Activated CD8-positive, alpha-beta memory T cell treated with anti-CD3 and anti-CD28 coated beads for 24 hours (primary cell): ENCODE data around the gene PIP4K2B.
"Not testable (repeated sequence)": the region's sequence is repeated elsewhere in the genome, so short reads cannot be mapped to it uniquely, and the experiment has no call there.

Experiments
- DNase-seq: peaks from one replicate; pipeline ENCODE4 v3.0.0-alpha.2; 2020

PIP4K2B gene

DNA sequence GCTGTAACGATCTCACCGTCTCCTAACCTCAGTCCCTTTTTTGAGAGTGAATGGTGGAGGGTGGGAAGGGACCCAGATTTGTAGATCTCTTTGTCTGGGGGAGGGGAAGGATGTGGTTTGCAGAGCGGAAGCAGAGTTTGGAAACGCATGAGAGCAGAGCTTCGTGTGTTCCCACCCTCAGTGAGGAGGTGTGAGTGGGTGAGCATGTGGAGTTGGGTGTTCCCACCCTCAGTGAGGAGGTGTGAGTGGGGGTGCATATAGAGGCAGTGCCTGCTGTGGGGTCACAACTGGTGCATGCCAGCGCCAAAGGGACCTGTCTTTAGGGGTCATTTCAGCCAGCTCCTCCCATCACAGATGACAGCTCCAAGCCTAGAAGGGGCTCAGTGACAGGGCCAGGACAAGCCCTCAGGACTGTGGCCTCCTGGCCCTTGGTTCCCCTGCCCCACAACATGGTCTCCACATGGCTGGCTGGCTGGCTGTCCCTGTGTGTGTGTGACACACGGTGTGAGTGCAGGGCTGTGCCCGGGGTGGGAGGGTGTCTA is 71.0 kb downstream of the PIP4K2B start:
- DNase-seq: peak; percentile 84

DNA sequence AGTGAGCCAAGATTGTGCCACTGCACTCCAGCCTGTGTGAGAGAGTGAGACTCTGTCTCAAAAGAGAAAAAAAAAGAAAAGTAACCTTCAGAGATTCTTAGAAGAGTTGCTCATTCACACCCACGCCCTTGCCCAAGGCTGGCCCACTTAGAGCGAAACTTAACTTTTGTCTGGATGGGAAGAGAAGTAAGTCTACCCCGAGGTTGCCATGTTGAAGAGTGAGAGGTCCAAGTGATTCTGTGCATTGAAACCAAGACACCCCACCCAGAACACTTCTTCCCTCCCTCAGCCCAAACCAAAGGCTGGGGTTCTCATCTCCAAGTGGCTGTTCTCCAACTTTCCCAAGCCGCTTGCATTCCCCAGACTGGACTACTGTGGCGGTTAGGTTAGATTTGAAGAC is 71.6 kb downstream of the PIP4K2B start:
- peak; percentile 86 for DNase-seq

DNA sequence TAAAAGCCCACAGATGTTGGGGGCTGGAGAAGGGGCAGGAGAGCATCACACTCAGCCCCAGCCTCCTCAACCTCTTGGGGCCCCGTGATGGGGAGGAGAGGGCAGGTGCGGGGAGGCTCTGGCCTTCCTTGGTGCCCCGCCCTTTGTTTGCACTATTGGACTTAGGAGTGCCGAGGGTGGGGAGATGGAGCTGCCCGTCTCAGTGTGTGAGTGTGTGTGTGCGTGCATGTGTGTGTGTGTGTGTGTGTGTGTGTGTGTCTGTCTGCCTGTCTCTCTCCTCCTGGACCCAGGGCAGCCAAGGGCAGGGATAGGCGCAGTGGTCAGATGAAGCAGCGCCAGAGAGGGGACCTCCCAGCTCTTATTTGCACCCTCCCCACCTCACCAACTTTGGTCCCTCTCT is 73.2 kb downstream of the PIP4K2B start:
- not testable (repeated sequence) for DNase-seq

DNA sequence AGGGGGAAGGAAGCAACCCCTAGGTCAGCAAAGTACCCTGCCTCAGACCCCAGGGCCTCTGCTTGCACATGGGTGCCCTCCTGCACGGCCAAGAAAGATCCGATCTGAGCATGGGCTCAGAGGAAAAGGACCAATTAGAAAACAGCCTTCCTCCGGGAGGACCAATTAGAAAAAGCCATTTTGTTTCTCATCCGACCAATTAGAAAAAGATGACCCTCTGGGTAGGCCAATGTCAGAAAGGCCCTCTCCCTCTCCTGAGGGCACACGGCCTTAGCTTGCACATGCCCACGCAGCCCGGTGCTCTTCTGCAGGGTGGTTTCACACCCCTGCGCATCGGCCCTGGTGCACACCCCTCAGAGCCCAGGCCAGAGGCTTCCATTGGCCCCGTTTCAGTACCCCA is 74.3 kb downstream of the PIP4K2B start:
- no peak for DNase-seq

DNA sequence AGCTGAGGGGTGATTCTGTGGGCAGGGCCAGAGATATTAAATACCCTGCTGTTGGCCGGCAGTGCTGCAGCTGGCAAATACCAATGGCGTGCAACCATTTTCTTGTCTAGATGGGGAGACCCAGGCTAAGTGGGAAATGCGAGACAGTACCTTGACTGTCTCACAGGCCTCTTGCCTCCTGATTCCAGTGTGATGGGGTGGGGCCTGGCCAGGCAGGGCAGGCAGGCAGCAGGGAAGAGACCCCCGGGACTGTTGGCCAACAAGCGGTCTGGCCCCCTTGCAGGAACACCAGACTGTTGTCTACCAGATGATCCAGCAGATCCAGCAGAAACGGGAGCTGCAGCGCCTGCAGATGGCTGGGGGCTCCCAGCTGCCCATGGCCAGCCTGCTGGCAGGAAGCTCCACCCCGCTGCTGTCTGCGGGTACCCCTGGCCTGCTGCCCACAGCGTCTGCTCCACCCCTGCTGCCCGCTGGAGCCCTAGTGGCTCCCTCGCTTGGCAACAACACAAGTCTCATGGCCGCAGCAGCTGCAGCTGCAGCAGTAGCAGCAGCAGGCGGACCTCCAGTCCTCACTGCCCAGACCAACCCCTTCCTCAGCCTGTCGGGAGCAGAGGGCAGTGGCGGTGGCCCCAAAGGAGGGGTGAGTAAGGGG is 74.9 kb downstream of the PIP4K2B start:
- no peak for DNase-seq

DNA sequence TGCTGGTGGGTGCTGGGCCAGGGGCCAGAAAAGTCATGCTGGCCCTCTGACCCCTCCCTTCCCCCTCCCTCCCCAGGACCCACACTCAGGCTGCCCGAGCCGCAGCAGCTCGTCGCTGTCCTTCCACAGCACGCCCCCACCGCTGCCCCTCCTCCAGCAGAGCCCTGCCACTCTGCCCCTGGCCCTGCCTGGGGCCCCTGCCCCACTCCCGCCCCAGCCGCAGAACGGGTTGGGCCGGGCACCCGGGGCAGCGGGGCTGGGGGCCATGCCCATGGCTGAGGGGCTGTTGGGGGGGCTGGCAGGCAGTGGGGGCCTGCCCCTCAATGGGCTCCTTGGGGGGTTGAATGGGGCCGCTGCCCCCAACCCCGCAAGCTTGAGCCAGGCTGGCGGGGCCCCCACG is 77.6 kb downstream of the PIP4K2B start:
- DNase-seq: no peak

DNA sequence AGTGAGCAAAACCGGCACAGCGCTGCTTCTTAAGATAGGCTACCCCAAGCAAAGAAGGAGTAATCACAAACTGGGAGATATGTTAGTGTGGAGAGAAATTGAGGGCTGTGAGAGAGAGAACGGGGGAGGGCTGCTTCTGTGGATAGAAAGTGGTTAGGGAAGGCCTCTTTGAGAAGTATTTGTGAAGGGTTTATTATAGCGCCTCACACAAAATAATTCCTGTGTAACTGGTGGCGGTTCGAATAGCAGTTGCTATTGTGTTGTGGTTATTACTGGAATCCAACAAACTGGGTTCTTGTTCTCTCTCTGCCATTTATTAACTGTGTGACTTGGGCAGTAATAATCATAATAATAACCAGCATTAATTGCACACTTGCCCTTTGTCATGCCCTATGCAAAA is 78.4 kb downstream of the PIP4K2B start:
- no peak for DNase-seq

DNA sequence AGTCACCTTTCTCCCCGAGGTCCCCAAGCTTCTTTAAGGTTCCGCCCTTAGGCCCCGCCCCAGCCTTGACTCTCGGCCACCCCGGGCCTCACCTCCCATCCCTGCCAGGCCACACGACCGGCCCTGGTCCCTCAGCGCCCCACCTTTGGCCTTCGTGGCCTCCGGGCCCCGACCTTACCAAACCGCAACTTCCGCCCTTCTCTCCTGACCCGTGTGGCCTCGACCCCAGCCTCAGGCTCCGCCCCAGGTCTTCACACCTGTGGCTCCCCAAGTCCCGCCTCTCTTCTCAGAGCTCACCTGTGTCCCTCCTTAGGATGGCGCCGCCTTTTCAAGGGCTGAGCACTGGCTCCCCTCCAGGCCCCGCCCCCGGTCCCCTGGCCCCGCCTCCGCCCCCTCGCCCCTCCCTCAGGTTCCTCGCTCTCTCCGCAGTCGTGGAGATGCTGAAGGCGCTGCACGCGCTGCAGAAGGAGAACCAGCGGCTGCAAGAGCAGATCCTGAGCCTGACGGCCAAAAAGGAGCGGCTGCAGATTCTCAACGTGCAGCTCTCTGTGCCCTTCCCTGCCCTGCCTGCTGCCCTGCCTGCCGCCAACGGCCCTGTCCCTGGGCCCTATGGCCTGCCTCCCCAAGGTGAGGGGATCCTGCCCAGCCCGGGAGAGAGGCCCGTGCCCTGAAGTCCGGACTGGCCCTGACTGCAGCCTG is 79.3 kb downstream of the PIP4K2B start:
- no peak for DNase-seq

DNA sequence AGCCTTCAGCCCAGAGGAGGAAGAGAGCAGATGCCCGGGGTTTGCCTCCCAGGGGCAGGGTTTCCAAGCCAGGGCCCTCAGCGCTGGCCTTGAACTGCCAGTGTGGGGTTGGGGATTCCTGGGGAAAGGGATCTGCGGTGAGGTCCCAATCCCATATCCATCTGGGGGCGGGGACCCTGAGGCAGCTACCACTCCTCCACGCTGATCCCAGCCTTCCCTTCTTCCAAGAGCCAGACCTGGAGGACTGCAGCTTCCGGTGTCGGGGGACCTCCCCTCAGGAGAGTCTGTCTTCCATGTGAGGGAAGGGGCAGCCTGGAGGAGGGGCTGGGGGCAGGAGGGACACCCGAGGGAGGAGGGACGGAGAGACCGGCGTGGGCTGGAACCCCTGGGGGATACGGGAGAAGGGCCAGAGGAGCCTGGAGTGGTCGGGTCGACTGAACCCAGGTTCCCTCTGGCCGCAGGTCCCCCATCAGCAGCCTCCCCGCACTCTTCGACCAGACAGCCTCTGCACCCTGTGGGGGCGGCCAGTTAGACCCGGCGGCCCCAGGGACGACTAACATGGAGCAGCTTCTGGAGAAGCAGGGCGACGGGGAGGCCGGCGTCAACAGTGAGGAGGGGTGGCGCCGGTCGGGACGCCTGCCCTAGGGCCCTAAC is 79.9 kb downstream of the PIP4K2B start:
- no peak for DNase-seq

DNA sequence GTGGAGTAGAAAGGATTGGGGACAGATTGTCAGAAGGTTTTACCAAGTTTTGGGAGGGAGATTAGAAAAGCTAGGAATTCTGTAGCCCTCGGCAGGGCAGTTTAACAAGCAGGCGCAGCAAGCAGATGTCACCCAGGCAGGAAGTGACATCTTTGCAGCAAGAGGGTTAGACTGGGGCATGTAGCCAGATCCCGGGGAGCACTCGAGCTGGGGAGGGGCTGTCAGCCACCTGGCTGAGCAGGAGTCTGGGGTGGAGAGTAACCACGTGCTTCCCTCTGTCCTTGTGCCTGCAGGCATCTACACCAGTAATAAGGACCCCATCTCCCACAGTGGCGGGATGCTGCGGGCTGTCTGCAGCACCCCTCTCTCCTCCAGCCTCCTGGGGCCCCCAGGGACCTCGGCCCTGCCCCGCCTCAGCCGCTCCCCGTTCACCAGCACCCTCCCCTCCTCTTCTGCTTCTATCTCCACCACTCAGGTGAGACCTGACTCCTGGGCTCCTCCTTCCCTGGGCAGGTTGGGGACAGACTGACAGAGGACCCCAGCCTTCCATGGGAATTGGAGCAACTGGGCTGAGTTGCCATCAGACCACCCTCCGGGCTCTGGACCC is 82.1 kb downstream of the PIP4K2B start:
- no peak for DNase-seq

DNA sequence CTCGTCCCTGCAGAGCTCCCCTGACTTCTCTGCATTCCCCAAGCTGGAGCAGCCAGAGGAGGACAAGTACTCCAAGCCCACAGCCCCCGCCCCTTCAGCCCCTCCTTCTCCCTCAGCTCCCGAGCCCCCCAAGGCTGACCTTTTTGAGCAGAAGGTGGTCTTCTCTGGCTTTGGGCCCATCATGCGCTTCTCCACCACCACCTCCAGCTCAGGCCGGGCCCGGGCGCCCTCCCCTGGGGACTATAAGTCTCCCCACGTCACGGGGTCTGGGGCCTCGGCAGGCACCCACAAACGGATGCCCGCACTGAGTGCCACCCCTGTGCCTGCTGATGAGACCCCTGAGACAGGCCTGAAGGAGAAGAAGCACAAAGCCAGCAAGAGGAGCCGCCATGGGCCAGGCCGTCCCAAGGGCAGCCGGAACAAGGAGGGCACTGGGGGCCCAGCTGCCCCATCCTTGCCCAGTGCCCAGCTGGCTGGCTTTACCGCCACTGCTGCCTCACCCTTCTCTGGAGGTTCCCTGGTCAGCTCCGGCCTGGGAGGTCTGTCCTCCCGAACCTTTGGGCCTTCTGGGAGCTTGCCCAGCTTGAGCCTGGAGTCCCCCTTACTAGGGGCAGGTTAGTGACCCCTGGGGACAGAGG is 82.9 kb downstream of the PIP4K2B start:
- DNase-seq: no peak
